Activated CD4-positive, alpha-beta T cell treated with anti-CD3 and anti-CD28 coated beads, Interleukin-2, Interleukin-4, amounts not matched to agents 100 ng/mL and 50 ng/mL, durations not matched to agents 16 hours and 8 hours (primary cell): ENCODE results near the gene NMNAT3.

Experiments used
- DNase-seq: peaks from one replicate; pipeline ENCODE4 v3.0.0-alpha.2; 2020; ENCODE audit warnings: low spot score

NMNAT3 gene

GRCh38 chr3:139675327-139675726, 2.4 kb downstream of the NMNAT3 start:
- DNase-seq = no peak

DNA sequence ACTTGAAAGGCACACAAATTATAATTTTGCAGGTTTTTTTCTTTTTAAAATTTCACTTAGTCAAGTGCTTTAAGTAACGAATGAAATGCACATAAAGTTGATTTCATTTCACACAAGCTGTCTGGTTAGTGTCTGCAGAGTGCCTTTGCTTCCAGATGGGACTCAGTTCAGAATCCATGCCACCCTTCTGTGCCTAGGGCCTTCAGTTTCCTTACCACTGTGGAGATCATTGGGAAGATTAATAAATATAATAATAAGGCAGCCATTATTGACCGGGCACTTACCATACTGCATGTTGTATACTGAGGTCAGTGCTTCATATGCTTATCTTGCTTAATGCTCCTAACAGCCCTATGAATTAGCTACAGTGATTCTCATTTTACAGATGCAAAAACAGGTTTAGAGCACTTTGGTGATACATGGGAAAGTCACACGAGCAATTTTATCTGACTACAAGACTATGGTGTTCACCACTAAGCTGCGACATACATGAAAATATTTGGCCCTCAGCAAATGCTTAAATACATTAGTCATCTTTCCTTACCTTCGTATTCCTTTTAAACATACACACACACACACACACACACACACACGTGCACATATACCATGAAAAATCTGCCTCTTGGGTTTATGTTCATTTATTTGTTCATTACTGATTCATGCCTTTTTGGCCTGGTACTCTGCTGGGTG, 3.1 kb downstream of the NMNAT3 start:
- DNase-seq = no peak

GRCh38 chr3:139672884-139673283, 4.9 kb downstream of the NMNAT3 start:
- no peak for DNase-seq

- no peak for DNase-seq
Measured at GRCh38 chr3:139671863-139672646, 5.7 kb downstream of the NMNAT3 start.

DNA sequence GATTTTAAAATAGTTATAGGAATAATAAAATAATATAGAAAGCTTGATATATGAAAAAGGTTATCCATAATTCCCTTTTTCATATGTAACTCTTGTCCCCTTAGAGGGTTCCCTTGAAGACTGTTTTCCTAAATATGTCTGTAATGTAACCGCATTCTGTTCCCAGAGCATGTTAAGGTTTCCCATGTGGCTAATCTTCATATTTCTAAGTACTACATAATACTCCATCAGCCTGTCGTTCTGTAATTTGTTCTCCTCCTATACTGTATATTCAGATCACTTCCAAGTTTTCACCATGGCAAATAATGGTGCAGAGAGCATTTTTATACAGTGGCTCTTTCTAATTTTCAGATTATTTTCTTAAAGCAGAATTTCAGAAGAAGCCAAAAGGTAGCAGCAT, 6.7 kb downstream of the NMNAT3 start:
- DNase-seq = no peak

- no peak for DNase-seq
Measured at GRCh38 chr3:139670196-139670595, 7.6 kb downstream of the NMNAT3 start.

GRCh38 chr3:139668332-139668731, 9.4 kb downstream of the NMNAT3 start:
- DNase-seq = no peak

- no peak for DNase-seq
Measured at GRCh38 chr3:139664958-139665357, 12.8 kb downstream of the NMNAT3 start.

- DNase-seq = no peak
Measured at GRCh38 chr3:139660269-139660668, 17.5 kb downstream of the NMNAT3 start.

GRCh38 chr3:139659511-139659910, 18.3 kb downstream of the NMNAT3 start:
- no peak for DNase-seq

- DNase-seq = no peak
Measured at GRCh38 chr3:139657936-139658335, 19.8 kb downstream of the NMNAT3 start.

DNA sequence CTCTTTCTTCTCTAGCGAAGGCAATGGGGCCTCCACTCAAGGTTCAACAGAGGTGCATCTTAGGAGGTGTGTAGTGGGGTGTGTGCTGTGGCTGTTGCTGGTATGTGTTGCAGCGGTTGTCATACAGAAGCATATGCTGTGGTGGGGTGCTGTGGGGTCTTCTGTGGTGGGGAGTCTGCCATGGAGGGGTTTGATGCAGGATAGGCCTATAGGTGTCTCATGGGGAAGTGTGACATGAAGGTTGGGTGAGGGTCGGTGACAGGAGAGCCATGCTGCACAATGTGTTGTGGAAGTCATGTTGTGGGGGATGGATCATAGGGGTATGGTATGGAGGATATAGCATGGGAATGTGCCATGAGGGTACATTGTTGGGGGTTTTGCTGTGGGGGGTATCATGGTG, 20.3 kb downstream of the NMNAT3 start:
- DNase-seq = no peak

DNA sequence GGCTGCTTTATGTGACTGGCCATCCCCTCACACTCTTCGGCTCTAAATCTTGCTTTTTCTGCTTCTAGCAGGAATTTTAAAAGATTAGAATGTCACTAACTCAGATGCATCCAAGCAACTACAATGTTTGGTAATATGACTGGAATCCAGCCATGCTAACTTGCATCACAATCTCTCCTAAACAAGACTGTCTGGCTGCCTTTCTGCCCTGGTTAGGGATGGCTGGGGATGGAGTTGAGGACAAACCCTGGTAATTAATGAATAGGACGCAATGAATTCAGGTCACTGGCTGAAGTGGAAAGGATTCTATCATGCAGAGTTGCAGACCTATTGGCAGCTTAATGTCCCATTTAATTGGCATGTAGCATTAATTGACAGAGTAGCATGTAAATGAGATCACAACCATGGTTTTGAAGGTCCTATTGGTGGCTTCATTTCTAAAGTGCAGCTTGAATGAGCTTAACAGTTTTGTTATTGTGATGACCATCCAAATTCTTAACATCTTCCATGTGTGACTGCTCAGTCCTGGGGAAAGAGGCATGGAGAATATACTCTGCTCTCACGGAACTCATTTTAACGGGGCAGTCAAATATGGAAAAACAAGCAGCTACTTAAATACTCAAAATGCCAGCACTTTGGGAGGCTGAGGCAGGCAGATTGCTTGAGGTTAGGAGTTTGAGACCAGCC, 21.7 kb downstream of the NMNAT3 start:
- no peak for DNase-seq

GRCh38 chr3:139654637-139655365, 23.0 kb downstream of the NMNAT3 start:
- DNase-seq = no peak

- DNase-seq = no peak
Measured at GRCh38 chr3:139653582-139653981, 24.2 kb downstream of the NMNAT3 start.

GRCh38 chr3:139652561-139652960, 25.2 kb downstream of the NMNAT3 start:
- no peak for DNase-seq

- no peak for DNase-seq
Measured at GRCh38 chr3:139647866-139648435, 29.8 kb downstream of the NMNAT3 start.

GRCh38 chr3:139646512-139646911, 31.3 kb downstream of the NMNAT3 start:
- DNase-seq = no peak

DNA sequence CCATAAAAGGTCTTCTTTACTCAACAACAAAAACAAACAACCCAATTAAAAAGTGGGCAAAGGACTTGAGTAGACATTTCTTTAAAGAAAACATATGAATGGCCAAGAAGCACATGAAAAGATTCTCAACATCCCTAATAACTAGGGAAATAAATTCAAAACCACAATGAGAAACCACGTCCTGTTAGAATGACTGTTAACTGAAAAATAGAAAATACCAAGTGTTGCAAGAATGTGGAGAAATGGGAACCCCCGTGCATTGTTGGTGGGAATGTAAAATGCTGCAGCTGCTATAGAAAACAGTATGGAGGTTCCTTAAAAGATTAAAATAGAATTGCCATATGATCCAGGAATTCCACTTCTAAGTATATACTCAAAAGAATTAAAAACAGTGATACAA, 34.8 kb downstream of the NMNAT3 start:
- DNase-seq = no peak

GRCh38 chr3:139640456-139640855, 37.3 kb downstream of the NMNAT3 start:
- no peak for DNase-seq

DNA sequence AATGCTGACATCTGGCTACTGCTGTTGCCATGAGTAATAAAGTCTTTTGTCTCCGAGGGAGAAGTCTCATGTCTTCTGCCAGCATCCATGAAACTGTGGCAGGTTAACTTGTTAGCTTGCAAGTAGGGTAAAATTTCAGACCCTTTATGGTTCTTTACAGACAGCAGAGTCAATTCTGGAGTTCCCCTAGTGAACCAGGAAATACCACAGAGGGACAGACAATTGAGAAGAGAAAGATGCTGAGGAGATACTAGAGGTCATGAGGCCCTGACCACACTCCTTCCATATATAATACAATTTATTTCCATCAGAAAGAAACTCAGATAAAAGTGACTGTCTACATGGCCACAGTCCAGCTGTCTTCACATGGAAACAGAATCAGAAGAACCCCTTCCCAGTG, 38.1 kb downstream of the NMNAT3 start:
- no peak for DNase-seq

DNA sequence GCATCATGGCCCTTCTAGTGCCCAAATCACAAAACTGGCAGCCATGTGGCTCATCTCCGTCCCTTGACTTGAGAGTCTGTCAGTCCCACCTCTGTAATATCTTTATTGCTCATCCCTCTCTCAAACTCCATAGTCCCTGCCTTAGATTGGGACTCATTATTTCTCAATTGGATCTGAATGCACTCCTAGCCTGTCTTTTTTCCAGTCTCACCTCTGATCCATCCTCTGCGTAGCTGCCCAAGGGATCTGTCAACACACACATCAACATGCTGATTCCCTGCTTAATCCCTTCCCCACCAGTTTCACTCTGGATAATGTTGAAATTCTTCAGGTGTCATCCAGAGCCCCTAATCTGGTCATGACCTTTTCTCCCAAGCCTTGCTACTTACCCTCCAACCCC, 39.3 kb downstream of the NMNAT3 start:
- DNase-seq = no peak
